Measurements from ENCODE around the gene UFC1. TPM values are rescaled to one million over a fixed set of nuclear protein-coding genes. Genes with fewer than 3 reads are reported as not detected.
A peak's percentile ranks its signal among the peaks of the same experiment; 100 is the strongest.

Gene UFC1
- total and polyA plus RNA-seq, 2 of the 13 experiments (the other 11 are each of a cell fraction or from before 2014, with no cell fraction given) = 72.8 to 85.2 TPM

- TF ChIP-seq, protein P1, sequence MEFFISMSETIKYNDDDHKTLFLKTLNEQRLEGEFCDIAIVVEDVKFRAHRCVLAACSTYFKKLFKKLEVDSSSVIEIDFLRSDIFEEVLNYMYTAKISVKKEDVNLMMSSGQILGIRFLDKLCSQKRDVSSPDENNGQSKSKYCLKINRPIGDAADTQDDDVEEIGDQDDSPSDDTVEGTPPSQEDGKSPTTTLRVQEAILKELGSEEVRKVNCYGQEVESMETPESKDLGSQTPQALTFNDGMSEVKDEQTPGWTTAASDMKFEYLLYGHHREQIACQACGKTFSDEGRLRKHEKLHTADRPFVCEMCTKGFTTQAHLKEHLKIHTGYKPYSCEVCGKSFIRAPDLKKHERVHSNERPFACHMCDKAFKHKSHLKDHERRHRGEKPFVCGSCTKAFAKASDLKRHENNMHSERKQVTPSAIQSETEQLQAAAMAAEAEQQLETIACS (CRISPR knock-in tag; IDR thresholded peaks at IDR 0.05) = no peak
- TF ChIP-seq, protein P2, sequence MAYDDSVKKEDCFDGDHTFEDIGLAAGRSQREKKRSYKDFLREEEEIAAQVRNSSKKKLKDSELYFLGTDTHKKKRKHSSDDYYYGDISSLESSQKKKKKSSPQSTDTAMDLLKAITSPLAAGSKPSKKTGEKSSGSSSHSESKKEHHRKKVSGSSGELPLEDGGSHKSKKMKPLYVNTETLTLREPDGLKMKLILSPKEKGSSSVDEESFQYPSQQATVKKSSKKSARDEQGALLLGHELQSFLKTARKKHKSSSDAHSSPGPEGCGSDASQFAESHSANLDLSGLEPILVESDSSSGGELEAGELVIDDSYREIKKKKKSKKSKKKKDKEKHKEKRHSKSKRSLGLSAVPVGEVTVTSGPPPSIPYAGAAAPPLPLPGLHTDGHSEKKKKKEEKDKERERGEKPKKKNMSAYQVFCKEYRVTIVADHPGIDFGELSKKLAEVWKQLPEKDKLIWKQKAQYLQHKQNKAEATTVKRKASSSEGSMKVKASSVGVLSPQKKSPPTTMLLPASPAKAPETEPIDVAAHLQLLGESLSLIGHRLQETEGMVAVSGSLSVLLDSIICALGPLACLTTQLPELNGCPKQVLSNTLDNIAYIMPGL (CRISPR knock-in tag; IDR thresholded peaks at IDR 0.05; ENCODE audit: borderline replicate concordance in 1 of 2, low read depth in 1 of 2) = peak in 1 of 2 experiments; percentile 70; a peak in 2 of 4 replicates
- TF ChIP-seq, protein P3, sequence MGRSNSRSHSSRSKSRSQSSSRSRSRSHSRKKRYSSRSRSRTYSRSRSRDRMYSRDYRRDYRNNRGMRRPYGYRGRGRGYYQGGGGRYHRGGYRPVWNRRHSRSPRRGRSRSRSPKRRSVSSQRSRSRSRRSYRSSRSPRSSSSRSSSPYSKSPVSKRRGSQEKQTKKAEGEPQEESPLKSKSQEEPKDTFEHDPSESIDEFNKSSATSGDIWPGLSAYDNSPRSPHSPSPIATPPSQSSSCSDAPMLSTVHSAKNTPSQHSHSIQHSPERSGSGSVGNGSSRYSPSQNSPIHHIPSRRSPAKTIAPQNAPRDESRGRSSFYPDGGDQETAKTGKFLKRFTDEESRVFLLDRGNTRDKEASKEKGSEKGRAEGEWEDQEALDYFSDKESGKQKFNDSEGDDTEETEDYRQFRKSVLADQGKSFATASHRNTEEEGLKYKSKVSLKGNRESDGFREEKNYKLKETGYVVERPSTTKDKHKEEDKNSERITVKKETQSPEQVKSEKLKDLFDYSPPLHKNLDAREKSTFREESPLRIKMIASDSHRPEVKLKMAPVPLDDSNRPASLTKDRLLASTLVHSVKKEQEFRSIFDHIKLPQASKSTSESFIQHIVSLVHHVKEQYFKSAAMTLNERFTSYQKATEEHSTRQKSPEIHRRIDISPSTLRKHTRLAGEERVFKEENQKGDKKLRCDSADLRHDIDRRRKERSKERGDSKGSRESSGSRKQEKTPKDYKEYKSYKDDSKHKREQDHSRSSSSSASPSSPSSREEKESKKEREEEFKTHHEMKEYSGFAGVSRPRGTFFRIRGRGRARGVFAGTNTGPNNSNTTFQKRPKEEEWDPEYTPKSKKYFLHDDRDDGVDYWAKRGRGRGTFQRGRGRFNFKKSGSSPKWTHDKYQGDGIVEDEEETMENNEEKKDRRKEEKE (IDR thresholded peaks at IDR 0.05) = no peak
- no peak for TF ChIP-seq ZNF570 (CRISPR knock-in tag; IDR thresholded peaks at IDR 0.05; ENCODE audit: borderline replicate concordance)
- TF ChIP-seq ZFX (CRISPR knock-in tag; IDR thresholded peaks at IDR 0.05; ENCODE audit: low read depth) = peak; percentile 67; the same call in 1 of the 2 replicates
- TF ChIP-seq EHMT2 (IDR thresholded peaks at IDR 0.05; ENCODE audit: borderline replicate concordance, low read depth, low read length) = no peak
- TF ChIP-seq CEBPG (CRISPR knock-in tag; IDR thresholded peaks at IDR 0.05) = no peak
- TF ChIP-seq ZNF441 (CRISPR knock-in tag; IDR thresholded peaks at IDR 0.05; ENCODE audit: borderline replicate concordance) = no peak
- no peak for TF ChIP-seq ZNF513 (CRISPR knock-in tag; conservative IDR thresholded peaks at IDR 0.05)
- no peak for TF ChIP-seq CC2D1A (CRISPR knock-in tag; IDR thresholded peaks at IDR 0.05)
- no peak for TF ChIP-seq ZNF589 (CRISPR knock-in tag; conservative IDR thresholded peaks at IDR 0.05)
- no peak for TF ChIP-seq ZNF652 (CRISPR knock-in tag; IDR thresholded peaks at IDR 0.05; ENCODE audit: borderline replicate concordance, low read depth)
- no peak for TF ChIP-seq ARID3A (IDR thresholded peaks at IDR 0.05; ENCODE audit: low read depth, low read length)
- no peak for TF ChIP-seq ZNF770 (CRISPR knock-in tag; IDR thresholded peaks at IDR 0.05)
- TF ChIP-seq, protein P4, sequence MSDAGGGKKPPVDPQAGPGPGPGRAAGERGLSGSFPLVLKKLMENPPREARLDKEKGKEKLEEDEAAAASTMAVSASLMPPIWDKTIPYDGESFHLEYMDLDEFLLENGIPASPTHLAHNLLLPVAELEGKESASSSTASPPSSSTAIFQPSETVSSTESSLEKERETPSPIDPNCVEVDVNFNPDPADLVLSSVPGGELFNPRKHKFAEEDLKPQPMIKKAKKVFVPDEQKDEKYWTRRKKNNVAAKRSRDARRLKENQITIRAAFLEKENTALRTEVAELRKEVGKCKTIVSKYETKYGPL (CRISPR knock-in tag; IDR thresholded peaks at IDR 0.05) = no peak
These were observed 5.5 kb downstream of the UFC1 start, which contains the start of gene USP21 (continued) for GRCh38 chr1:161159087-161159912.

All from HepG2 (cell line).